Midbrain (tissue), 1 donor: Measurements from ENCODE around the gene TEKT5.
"Not testable (repeated sequence)": the region's sequence is repeated elsewhere in the genome, so short reads cannot be mapped to it uniquely, and the experiment has no call there.

Experiments used
- DNase-seq: peaks from one replicate; lab custom pipeline; 2025; lab: John Stamatoyannopoulos, UW

The TEKT5 gene

GRCh38 chr16:10658943-10659342 lies 35.8 kb downstream of the TEKT5 start:
- DNase-seq: no peak

- no peak for DNase-seq
These were observed 36.8 kb downstream of the TEKT5 start for GRCh38 chr16:10657925-10658324.

GRCh38 chr16:10656618-10657017 lies 38.1 kb downstream of the TEKT5 start:
- DNase-seq: no peak

GRCh38 chr16:10655415-10655977 lies 39.2 kb downstream of the TEKT5 start:
- DNase-seq: no peak

GRCh38 chr16:10654592-10655414 lies 39.9 kb downstream of the TEKT5 start:
- DNase-seq: no peak

GRCh38 chr16:10652730-10653590 lies 41.8 kb downstream of the TEKT5 start:
- DNase-seq: no peak

GRCh38 chr16:10649098-10649497 lies 45.6 kb downstream of the TEKT5 start:
- not testable (repeated sequence) for DNase-seq

- no peak for DNase-seq
These were observed 46.9 kb downstream of the TEKT5 start for GRCh38 chr16:10647721-10648296.

- no peak for DNase-seq
These were observed 47.4 kb downstream of the TEKT5 start for GRCh38 chr16:10647264-10647720.

- no peak for DNase-seq
These were observed 48.0 kb downstream of the TEKT5 start for GRCh38 chr16:10646581-10647263.

GRCh38 chr16:10646228-10646580 lies 48.5 kb downstream of the TEKT5 start:
- no peak for DNase-seq

- DNase-seq: no peak
These were observed 50.6 kb downstream of the TEKT5 start for GRCh38 chr16:10644092-10644491.

GRCh38 chr16:10642964-10643363 lies 51.8 kb downstream of the TEKT5 start:
- DNase-seq: no peak

GRCh38 chr16:10641953-10642949 lies 52.5 kb downstream of the TEKT5 start:
- DNase-seq: no peak

- DNase-seq: no peak
These were observed 53.2 kb downstream of the TEKT5 start for GRCh38 chr16:10641555-10641952.

GRCh38 chr16:10640934-10641333 lies 53.8 kb downstream of the TEKT5 start:
- no peak for DNase-seq

GRCh38 chr16:10638101-10638500 lies 56.6 kb downstream of the TEKT5 start:
- no peak for DNase-seq

GRCh38 chr16:10637337-10638037 lies 57.2 kb downstream of the TEKT5 start:
- DNase-seq: no peak

GRCh38 chr16:10635365-10636021 lies 59.2 kb downstream of the TEKT5 start:
- DNase-seq: no peak
